GM21529 (cell line): ENCODE data around the gene ELAPOR1.

Experiments
- ATAC-seq: cut with Tn5 transposase; IDR thresholded peaks from one replicate; pipeline ENCODE4 v1.9.1; 2021; ENCODE audit not compliant: unreplicated experiment

ELAPOR1 gene

DNA sequence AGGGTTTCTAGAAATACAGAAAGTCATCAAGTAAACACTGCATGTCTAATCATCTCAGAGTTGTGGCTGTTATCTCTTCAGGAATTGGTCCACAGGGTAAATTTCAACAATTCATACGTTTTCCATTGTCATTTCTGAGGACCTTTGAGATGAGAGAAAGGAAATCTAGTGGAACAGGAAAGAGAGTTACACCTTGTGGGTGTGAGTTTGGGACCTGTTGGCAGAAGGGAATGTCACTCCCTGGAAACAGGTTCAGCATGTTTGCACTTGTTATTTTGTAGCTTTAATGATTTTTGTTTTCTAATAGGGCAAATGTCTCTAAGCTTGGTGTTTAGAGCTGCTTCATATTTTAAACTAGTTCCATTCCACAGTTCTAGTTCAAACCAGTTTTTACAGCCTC lies 17.8 kb upstream of the ELAPOR1 start:
- no peak for ATAC-seq

DNA sequence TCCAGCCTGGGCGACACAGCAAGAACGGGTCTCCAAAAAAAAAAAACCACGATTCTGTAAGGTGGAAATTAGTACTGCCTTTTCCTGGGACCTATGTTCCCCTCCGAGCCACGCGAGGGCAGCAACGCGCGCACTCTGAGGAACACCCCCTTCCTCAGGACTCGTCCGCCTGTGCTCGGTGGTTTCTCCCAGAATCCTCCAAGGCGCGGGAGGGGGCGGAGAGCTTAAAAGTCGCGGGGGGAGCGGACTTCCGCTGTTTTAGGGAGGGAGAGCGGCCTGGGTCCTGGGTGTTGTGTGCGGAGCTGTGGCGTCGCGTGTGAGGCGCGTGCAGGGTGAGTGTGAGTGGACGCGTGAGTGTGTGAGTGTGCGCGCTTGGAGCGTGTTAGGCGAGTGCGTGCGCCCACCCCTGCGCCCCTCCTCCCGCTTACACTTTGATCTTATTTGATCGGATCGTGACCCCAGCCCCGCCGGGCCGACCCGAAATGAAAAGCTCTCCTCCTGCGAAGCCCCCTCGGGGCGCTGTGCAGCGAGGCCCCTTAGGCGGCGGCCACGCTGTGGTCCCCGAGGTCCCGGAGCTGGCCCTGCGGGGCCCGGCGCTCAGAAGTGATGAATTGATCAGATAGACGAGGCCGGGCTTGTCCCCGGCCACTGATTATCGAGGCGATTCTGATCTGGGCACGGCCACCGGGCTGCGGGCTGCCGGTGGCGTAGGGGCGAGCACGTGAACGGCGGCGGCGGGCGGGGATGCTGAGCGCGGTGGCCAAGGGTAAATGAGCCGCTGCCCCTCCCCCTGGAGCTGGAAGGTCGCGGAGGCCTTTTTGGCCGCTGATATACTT lies 13.8 kb upstream of the ELAPOR1 start:
- ATAC-seq = peak; percentile 89

DNA sequence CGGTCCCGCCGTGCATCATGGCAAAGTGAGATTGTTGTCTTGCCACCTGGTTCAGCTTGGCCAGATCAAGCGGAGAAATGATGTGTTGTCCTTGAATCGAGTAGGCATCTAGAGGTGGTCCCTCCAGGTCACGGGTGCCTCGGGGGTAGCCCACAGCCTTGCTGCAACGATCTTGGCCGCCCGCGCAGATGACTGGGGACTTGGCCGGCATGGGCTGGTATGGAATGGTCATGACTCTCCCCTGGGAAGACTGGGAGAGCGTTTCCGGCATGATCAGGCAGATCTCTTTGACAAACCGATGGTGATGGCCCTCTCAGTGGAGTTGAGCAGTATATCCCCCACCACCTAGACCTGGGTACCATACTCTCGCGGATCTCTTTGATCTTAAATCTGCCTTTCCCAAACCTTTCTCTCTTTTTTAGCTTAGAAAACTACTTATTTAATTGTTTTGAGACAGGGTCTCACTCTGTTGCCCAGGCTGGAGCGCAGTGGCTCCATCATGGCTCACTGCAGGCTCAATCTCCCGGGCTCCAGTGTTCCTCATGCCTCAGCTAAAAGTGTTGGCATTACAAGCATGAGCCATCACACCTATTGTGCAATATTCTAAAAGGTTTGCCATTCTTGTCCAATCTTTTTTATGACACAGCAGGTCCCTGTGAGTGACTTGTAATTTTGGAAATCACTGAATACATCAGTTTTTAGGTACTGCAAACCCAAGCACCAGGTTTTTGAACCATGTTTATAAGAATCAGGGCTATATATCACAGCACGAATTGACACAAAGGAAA lies 9.4 kb upstream of the ELAPOR1 start:
- ATAC-seq = no peak

- no peak for ATAC-seq
These were observed 8.0 kb upstream of the ELAPOR1 start for GRCh38 chr1:109105881-109106280.

GRCh38 chr1:109107785-109108184 lies 6.1 kb upstream of the ELAPOR1 start:
- no peak for ATAC-seq

GRCh38 chr1:109109906-109110305 lies 4.0 kb upstream of the ELAPOR1 start:
- ATAC-seq = no peak

DNA sequence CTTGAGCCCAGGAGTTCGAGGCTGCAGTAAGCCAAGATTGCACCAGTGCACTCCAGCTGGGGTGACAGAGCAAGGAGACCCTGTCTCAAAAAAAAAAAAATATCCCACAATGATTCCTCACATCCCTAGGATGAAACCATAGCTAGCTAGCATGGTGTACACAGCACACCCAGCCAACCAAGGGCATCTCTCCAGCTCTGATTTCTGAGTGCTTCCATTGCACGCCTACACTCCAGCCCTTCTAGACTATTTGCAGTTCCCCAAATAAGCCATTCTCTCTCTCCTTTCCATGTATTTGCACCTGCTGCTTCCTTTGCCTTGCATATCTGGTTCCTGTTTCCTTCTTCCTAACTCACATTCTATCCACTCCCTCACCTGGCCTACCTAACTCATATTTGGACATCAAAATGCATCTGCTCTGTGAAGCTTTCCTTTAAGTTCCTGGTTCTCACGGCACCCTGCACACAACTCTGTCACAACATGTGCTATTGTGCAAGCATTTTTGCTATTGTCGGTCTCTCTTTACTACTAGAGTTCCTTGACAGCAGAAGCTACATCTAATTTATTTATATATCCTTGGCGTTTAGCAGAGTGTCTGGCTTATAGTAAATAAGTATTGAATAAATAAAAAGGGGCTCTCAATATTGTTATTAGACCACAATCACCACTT lies 2.4 kb upstream of the ELAPOR1 start:
- no peak for ATAC-seq

DNA sequence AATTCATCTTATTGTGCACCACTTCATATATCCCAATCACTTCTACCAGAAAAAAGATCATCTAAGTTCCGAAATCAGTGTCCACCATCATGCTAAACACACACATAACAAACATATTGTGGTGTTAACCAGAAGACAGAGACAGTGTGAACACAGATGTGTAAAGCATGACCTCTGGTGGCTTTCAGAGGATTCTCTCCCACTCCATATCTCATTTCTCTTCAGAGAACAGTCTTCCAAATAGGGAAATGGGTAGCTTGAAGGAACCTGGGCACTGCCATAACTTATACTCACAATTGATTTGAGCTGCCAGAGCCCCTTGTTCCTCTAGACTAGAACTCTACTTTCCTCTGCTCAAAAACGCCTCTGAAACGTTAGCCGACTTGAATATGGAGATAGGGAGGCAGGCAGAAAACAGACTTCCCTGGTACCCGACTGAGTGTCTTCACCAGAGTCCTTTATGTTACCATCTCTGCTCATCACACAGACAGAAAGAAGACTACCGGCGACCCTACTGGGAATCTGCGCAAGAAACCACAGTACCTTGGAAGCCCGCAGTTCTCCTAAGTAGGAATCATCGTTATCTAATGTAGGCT lies 1.8 kb upstream of the ELAPOR1 start:
- ATAC-seq = peak; percentile 54

DNA sequence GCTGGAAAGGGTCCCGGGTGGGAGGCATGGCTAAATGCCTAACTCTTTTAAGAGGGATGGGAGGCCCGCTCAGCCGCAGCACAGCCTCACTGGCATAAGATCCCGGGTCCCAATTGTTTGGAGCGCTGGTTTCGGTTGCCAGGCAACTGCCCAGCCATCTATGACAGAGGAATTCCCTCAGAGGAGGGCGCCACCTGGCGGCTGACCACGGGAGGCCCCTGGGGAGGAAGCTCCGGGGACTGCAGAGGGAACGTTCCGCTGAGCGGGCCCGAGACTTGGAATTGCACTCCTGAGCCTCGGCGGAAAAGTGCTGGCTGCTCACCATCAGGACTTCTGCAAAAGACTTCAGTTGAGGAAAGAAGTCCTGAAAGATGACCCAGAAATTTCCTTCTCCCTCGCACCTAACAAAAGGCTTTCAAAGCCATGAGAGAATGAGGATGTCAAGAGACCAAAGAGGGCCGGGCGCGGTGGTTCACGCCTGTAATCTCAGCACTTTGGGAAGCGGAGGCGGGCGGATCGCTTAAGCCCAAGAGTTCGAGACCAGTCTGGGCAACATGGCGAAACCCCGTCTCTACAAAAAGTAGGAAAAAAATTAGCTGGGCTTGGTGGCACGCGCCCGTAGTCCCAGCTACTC lies 1.1 kb upstream of the ELAPOR1 start:
- peak; percentile 72 for ATAC-seq

- no peak for ATAC-seq
These were observed 393 bp downstream of the ELAPOR1 start for GRCh38 chr1:109114342-109114674.

GRCh38 chr1:109115685-109116084 lies 1.8 kb downstream of the ELAPOR1 start:
- no peak for ATAC-seq

DNA sequence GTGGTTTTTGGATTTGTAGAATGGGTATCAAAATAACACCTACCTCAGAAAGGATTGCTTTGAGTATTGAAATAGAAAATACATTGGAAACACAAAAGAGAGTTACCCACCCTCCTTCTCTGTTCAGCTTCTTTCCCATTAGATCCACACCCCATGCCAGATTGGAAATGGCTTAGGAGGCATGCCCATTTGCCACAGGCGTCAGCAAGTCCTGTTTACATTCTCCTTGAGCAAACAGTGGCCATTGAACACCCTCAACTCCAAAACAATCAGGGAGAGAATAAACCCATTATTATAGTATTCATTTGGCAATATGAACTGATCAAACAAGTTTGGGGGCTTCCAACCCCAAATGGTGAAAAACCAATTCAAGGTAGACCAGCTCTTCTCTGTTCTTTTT lies 2.4 kb downstream of the ELAPOR1 start:
- ATAC-seq = no peak

- no peak for ATAC-seq
These were observed 4.2 kb downstream of the ELAPOR1 start for GRCh38 chr1:109118089-109118488.

DNA sequence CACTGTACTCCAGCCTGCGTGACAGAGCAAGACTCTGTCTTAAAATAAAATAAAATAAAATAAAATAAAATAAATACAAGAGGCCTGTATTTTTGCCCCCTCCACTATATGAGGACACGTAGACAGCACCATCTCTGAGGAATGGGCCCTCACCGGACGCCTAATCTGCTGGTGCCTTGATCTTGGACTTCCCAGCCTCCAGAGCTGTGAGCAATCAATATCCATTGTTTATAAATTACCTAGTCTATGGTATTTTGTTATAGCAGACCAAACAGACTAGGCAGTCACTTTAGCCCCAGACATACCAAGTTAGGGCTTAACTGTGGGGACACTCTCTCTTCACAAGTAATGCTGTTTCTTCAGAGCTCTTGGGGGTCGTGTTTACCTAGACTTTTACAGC lies 6.4 kb downstream of the ELAPOR1 start:
- ATAC-seq = no peak

- no peak for ATAC-seq
These were observed 17.1 kb downstream of the ELAPOR1 start for GRCh38 chr1:109131059-109131458.

DNA sequence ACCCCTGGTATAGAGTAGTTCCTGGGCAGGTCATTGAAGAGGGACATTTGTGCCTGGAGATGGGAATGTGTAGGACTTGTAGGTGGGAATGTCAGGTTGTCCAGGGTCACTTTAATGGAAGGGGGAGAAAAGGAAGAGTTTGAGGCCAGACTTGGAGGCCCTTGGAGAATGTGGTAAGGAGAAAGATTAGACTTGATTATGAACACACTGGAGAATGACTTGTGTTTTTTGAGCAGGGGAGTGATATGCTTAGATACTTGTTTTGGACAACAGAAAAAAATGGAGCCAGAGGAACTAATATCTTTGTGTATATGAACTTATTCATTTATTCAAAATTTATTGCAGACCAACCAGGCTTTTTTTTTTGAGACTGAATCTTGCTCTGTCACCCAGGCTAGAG lies 17.9 kb downstream of the ELAPOR1 start:
- no peak for ATAC-seq

GRCh38 chr1:109133002-109133706 lies 19.2 kb downstream of the ELAPOR1 start:
- ATAC-seq = no peak

DNA sequence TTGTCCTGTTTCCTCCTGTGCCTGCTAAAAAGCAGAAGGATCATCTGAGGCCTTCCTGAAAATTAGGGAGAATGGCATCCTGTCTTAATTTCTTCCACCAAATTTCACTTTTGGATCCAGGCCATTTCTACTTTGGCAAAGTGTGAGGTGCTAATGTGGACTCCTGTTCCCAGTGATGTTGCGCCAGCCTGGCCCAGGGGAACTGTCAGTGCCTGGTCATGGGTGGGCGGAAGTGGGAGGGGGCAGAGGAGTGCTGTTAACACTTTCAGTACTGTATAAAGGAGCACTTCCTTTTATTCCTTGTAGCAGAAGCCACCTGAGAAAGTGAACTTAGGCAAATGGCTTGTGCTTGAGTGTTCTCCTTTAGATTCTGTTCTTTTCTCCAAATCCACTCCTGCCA lies 19.9 kb downstream of the ELAPOR1 start:
- peak; percentile 65 for ATAC-seq

DNA sequence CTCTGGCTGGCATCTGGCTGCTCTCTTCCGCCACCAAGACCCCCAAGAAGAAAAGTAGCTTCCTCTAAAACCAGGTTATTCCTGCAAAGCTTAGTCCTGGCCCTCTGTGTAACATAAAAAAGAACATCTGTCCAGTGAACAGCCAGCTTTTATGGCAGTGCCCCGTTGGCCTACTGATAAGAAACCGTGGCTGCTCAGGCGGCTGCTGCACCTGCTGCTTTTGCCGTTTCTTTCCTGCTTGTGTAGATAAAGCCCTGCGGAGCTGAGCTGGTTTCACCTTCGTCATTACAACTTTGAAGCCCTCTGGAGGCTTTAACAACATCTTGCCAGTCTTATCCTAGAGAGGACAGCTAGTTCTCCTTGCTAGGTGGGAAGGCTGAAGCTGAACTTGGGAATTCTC lies 20.5 kb downstream of the ELAPOR1 start:
- ATAC-seq = no peak

- ATAC-seq = no peak
These were observed 22.0 kb downstream of the ELAPOR1 start for GRCh38 chr1:109135940-109136339.
